ENCODE results near the gene JDP2. TPM values are rescaled to one million over a fixed set of nuclear protein-coding genes. Genes with fewer than 3 reads are reported as not detected.

The JDP2 gene
- total RNA-seq, 6 experiments from 2014 or later = 48.0 to 67.8 (median 61.8) TPM

DNA sequence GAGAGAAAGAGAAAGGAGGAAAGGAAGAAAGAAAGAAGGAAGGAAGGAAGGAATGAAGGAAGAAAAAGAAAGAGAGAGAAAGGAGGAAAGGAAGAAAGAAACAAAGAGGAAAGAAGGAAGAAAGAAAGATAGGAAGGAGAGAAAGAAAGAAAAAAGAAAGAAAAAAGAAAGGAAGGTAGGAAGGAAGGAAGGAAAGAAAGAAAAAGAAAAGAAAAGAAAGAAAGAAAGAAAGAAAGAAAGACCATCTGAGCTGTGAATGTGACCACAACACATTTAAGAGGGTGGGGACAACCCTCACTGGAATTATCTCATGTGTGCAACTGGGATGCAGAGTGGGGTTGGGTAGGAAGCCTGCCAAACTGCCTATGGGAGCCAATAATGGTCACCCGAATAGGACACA lies 58.5 kb downstream of the JDP2 start:
- TF ChIP-seq CTCF (IDR thresholded peaks at IDR 0.05) = no peak
- Mint-ChIP-seq H3K4me1 (ENCODE audit: low read depth) (0 out of 2 replicates have a peak, but pooled peaks cover 6% of the 10 kb centered on the region), H3K4me3 (no peak overlapping the region), H3K36me3 (ENCODE audit: low read depth) (no peaks in the 10 kb centered on the region), H3K27me3 (ENCODE audit: insufficient read depth) (peaks cover 24% of the 10 kb centered on the region), H3K9me3 (no peaks in the 10 kb centered on the region), H3K27ac (no peak overlapping the region)
- no peak for DNase-seq

DNA sequence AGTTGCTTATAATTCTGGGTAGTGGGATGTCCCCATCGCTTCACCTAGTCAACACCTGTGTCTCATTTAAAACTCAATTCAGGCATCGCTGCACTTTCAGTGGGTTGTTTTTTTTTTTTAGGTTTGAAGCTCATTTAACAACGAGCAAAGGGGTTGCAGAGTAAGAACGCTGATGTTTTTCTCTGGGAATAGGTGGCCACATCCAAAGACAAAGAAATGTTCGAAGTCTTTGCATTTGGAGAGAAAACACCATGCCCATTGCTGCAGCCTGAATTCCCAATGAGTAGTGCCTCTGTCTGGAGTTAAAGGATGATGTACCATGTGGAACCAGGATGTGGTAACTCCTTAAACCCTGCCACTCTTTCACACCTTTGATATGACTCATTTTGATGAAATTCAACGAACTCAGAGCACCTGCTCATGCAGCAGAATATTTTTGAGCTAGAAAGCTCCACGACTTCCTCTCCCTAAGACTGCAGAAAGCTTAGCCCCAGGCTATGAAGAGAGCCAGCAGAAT lies 59.4 kb downstream of the JDP2 start:
- H3K36me3 Mint-ChIP-seq (ENCODE audit: low read depth) = no peaks in the 10 kb centered on the region
- no peak overlapping the region for H3K4me3 Mint-ChIP-seq
- no peaks in the 10 kb centered on the region for H3K9me3 Mint-ChIP-seq
- peaks cover 25% of the 10 kb centered on the region for H3K27me3 Mint-ChIP-seq (ENCODE audit: insufficient read depth)
- no peak for DNase-seq
- no peak for TF ChIP-seq CTCF (IDR thresholded peaks at IDR 0.05)
- no peak overlapping the region for H3K27ac Mint-ChIP-seq
- 0 out of 2 replicates have a peak, but pooled peaks cover 6% of the 10 kb centered on the region for H3K4me1 Mint-ChIP-seq (ENCODE audit: low read depth)

- H3K9me3 Mint-ChIP-seq = no peaks in the 10 kb centered on the region
- H3K36me3 Mint-ChIP-seq (ENCODE audit: low read depth) = no peaks in the 10 kb centered on the region
- H3K27ac Mint-ChIP-seq = no peak overlapping the region
- TF ChIP-seq CTCF (IDR thresholded peaks at IDR 0.05) = no peak
- H3K4me3 Mint-ChIP-seq = no peak overlapping the region
- H3K27me3 Mint-ChIP-seq (ENCODE audit: insufficient read depth) = peaks cover 30% of the 10 kb centered on the region
- DNase-seq = no peak
- H3K4me1 Mint-ChIP-seq (ENCODE audit: low read depth) = 0 out of 2 replicates have a peak, but pooled peaks cover 6% of the 10 kb centered on the region
These were observed 61.6 kb downstream of the JDP2 start for GRCh38 chr14:75489480-75489837.

DNA sequence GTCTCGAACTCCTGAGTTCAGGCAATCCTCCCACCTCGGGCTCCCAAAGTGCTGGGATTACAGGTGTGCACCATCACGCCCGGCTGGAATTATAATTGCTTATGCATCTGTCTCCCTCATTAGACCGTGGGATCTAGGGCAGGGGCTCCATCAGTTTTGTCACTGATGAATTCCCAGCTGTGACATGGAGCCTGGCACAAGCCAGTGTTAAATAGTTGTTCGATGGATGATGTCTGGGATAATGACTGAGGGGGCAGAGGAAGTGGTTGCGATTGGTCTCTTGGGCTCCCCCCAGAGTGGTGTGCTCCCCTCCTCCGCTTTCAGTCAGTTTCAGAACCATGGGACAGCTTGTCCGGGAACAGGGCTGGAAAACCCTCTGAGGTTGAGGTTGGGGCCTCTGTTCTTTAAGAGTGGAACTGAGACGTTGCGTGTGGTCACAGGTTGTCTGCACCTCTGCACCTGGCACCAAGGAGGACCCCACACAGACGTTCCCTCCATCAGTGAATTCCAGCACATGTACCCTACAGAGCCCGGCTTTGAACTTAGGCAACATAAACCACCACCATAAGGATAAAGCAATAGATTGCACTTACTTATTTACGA lies 63.7 kb downstream of the JDP2 start:
- peaks cover 11% of the 10 kb centered on the region; the same call in 1 of the 2 replicates for H3K4me1 Mint-ChIP-seq (ENCODE audit: low read depth)
- H3K27me3 Mint-ChIP-seq (ENCODE audit: insufficient read depth) = peaks cover 24% of the 10 kb centered on the region
- no peak for TF ChIP-seq CTCF (IDR thresholded peaks at IDR 0.05)
- no peak overlapping the region for H3K4me3 Mint-ChIP-seq
- H3K9me3 Mint-ChIP-seq = no peaks in the 10 kb centered on the region
- DNase-seq = no peak
- H3K36me3 Mint-ChIP-seq (ENCODE audit: low read depth) = no peaks in the 10 kb centered on the region
- H3K27ac Mint-ChIP-seq = no peak overlapping the region

DNA sequence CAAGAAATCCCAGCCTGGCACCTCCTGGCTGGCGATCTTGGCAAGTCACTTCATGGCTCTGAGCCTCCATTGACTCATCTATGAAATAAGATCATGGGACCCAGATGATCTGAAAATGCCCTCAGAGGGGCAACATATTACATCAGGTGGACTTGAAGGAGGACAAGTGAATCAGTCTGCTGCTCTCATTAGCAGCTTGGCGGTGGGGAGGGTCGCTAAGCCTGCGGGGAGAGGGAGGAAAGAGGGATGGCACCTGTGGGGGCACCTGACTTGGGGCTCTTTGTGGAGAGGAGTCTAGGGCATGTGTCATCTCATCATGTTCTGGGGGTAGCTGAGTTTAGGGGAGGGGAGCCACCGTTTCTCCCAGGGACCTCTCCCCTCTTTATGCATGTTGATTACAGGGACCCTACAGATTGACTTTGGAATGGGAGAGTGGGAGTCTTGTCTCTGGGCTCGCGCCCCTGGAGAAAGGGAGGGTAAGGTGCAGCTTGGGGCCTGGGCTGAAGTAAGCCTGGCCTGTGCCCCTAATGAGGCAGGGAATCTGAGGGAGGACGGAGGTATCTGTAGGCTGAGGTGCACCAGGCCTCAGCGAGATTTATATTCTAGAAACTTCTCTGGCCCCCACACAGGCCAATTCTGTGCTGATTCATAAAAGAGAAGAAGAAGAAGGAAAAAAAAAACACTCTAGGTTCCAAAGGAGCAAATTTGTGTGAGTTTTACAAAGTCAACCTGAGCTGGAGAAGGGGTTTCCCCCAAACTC lies 65.2 kb downstream of the JDP2 start:
- Mint-ChIP-seq H3K9me3 (no peaks in the 10 kb centered on the region), H3K4me3 (no peak overlapping the region), H3K27me3 (ENCODE audit: insufficient read depth) (peaks cover 28% of the 10 kb centered on the region), H3K36me3 (ENCODE audit: low read depth) (no peaks in the 10 kb centered on the region), H3K27ac (no peak overlapping the region), H3K4me1 (ENCODE audit: low read depth) (peaks cover 11% of the 10 kb centered on the region; the same call in 1 of the 2 replicates)
- no peak for TF ChIP-seq CTCF (IDR thresholded peaks at IDR 0.05)
- no peak for DNase-seq

Data from HFFc6 (cell line).